BE2C (cell line): Measurements from ENCODE around the gene GID8.

Source experiments
- DNase-seq: peaks from one replicate; pipeline ENCODE4 v3.0.0-alpha.2; 2020
- H3K27me3 ChIP-seq: fragments of 250-450 bp; sonication (Bioruptor Pico); 2 replicates; pipeline ENCODE4 v1.5.1; 2020; ENCODE audit warnings: mild to moderate bottlenecking
- H3K36me3 ChIP-seq: fragments of 250-450 bp; sonication (Bioruptor Pico); 2 replicates; pipeline ENCODE4 v1.5.1; 2020; ENCODE audit warnings: mild to moderate bottlenecking
- H3K4me1 ChIP-seq: fragments of 250-450 bp; sonication (Bioruptor Pico); 2 replicates; pipeline ENCODE4 v1.5.1; 2020
- H3K4me3 ChIP-seq: 2 replicates; pipeline ENCODE4 v1.5.1; 2011; ENCODE audit warnings: low read depth, low read length
- H3K9me3 ChIP-seq: fragments of 250-450 bp; sonication (Bioruptor Pico); 2 replicates; pipeline ENCODE4 v1.5.1; 2020
- TF ChIP-seq, protein P1 (sequence below): IDR thresholded peaks from 2 replicates; pipeline ENCODE4 v1.5.1; 2012; ENCODE audit warnings: mild to moderate bottlenecking, low read depth, low read length

Gene GID8

DNA sequence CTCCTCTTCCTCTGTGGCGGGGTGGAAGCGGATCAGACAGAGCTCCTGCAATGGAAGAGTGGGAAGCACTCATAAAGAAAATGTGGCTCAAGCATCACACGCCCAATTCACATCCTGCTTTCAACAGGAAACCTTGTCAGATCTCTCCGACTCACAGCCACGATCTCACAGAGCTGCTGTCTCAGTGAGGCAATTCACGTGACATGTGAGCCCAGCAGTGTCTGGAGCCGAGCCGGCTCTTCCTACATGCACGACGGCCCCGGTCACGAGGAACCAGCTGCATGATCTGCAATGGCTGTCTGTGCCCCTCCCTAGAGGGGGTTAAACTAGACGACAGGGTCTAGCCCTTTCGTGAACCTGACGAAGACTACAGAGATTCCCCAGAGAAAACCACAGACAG is 46.8 kb upstream of the GID8 start:
- no peaks in the 10 kb centered on the region for H3K9me3 ChIP-seq
- no peak overlapping the region for H3K4me3 ChIP-seq
- no peak for DNase-seq
- peaks cover 92% of the 10 kb centered on the region for H3K36me3 ChIP-seq
- peaks cover 12% of the 10 kb centered on the region for H3K4me1 ChIP-seq
- TF ChIP-seq, protein P1, sequence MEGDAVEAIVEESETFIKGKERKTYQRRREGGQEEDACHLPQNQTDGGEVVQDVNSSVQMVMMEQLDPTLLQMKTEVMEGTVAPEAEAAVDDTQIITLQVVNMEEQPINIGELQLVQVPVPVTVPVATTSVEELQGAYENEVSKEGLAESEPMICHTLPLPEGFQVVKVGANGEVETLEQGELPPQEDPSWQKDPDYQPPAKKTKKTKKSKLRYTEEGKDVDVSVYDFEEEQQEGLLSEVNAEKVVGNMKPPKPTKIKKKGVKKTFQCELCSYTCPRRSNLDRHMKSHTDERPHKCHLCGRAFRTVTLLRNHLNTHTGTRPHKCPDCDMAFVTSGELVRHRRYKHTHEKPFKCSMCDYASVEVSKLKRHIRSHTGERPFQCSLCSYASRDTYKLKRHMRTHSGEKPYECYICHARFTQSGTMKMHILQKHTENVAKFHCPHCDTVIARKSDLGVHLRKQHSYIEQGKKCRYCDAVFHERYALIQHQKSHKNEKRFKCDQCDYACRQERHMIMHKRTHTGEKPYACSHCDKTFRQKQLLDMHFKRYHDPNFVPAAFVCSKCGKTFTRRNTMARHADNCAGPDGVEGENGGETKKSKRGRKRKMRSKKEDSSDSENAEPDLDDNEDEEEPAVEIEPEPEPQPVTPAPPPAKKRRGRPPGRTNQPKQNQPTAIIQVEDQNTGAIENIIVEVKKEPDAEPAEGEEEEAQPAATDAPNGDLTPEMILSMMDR = no peak
- no peaks in the 10 kb centered on the region for H3K27me3 ChIP-seq

DNA sequence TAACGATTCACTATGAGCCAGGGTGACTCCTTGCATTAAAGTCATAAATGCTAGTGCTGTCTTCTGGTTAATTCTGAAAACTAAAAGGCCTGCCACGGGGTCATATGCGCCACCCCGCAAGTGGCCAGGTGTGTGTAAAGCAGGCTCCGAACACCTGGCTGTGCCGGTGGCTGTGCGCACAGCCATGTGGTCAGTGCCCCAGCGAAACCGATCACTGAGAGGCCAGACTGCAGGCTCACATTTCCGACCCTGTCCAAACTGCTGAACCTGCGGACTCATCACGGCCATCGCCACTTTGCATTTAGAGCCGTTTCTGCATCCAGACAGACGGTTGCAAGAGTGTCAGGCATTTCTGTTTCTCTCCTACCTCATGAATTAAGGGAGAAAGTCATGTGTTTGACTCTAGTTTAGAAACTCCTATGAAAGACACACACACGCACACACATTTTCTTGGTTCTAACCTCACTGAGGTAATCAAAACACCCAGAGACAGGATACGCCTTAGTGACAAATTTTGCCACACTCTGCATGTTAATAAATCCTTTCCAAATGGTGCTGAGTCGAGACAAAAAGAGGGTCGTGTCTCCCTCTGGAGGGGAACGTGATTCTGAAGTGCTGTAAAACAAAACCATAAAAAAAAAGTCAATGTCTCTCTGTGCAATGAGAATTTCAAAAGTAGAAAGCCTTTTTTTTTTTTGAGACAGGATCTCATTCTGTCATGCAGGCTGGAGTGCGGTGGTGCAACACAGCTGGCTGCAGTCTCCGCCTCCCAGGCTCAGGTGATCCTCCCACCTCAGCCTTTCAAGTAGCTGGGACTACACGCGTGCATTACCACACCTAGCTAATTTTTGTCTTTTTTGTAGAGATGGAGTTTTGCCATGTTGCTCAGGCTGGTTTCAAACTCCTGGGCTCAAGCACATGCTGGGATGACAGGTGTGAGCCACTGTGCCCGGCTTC is 45.3 kb upstream of the GID8 start:
- TF ChIP-seq, protein P1 = no peak
- Histone ChIP-seq H3K4me3 (no peak overlapping the region), H3K36me3 (peaks cover 92% of the 10 kb centered on the region), H3K4me1 (peaks cover 7% of the 10 kb centered on the region), H3K27me3 (no peaks in the 10 kb centered on the region), H3K9me3 (no peaks in the 10 kb centered on the region)
- DNase-seq = no peak

DNA sequence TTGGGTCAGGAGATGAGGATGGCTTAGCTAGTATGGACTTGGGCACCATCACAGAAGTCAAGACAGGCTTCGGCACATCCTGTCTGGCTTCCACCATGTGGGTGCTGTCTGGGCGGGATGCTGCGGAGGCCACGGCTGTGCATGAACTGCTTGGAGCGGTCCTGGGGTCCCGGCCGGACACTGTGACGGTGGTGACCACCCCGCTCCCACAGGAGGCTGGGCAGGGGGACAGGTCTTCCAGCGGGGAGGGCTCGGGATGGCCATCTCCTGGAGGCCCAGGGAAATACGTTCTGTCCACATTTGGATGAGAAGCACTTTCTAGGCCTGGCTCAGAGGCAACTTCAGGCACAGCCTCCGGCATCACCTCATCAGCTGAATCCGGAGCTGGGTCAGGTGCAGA is 44.2 kb upstream of the GID8 start:
- TF ChIP-seq, protein P1 = peak; percentile 43
- no peak overlapping the region for H3K4me3 ChIP-seq
- peaks cover 81% of the 10 kb centered on the region for H3K36me3 ChIP-seq
- H3K9me3 ChIP-seq = no peaks in the 10 kb centered on the region
- no peaks in the 10 kb centered on the region for H3K27me3 ChIP-seq
- DNase-seq = no peak
- H3K4me1 ChIP-seq = no peaks in the 10 kb centered on the region

DNA sequence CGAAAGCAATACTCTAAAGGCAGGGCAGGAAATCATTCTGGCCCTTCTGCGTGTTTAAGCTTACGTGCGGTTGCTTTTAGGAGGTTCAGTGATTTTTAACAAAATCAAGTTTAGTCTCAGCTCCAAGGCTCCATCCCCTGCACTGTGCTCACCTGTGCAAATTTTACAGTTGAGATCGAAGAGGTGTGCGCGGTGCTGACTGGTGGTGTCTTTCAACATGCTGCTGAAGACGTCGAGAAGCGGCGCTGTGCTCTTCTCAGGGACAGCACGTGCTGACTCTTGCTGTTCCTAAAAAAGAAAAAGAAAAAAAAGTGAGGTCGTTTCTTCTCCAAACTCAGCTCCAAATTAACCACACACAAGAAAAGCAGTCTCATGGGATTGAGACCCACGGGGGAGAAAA is 43.7 kb upstream of the GID8 start:
- TF ChIP-seq, protein P1 = no peak
- H3K9me3 ChIP-seq = no peaks in the 10 kb centered on the region
- DNase-seq = no peak
- H3K4me1 ChIP-seq = no peaks in the 10 kb centered on the region
- H3K27me3 ChIP-seq = no peaks in the 10 kb centered on the region
- peaks cover 75% of the 10 kb centered on the region for H3K36me3 ChIP-seq
- H3K4me3 ChIP-seq = no peak overlapping the region

DNA sequence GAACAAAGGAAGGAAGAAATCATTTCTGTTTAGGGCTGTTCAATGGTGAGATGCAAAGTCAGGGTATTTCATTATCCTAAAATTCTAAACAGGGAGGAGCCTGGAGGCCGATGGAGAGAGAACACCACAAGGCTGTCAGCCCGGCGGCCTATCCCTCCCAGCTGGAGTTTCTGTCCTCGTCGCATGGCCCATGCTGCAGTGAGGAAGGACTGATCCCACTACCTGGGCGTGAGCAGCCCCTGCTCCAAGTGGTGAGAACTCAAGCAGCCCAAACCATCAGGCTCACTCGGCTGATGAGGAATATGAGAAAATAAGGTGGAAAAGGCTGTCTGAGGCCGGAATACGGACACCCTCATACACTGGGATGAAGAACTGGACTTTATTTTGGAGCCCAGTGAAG is 42.4 kb upstream of the GID8 start:
- TF ChIP-seq, protein P1 = no peak
- H3K9me3 ChIP-seq = no peaks in the 10 kb centered on the region
- H3K4me3 ChIP-seq = no peak overlapping the region
- DNase-seq = no peak
- no peaks in the 10 kb centered on the region for H3K27me3 ChIP-seq
- peaks cover 5% of the 10 kb centered on the region; the same call in 1 of the 2 replicates for H3K4me1 ChIP-seq
- H3K36me3 ChIP-seq = peaks cover 62% of the 10 kb centered on the region

DNA sequence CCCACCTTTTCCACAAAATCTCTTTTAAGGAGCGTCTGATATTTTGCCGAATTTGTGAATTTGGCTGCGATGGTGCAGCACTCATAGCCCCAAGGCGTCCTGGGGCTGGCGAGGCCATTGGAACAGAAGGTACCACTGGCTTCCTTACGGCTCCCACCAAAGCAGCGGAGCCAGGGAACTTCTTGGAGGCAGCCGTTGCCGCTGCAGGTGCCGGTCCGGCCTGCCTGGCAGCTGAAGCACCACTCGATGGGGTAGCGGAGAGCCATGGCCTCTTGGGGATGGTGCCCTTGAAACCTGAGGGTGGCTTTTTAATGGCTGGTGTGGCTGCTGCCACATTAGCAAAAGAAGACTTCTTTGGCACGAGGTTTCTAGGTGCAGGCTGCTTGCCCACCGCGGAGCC is 41.4 kb upstream of the GID8 start:
- Histone ChIP-seq H3K36me3 (peaks cover 58% of the 10 kb centered on the region), H3K4me1 (peaks cover 5% of the 10 kb centered on the region; the same call in 1 of the 2 replicates), H3K27me3 (no peaks in the 10 kb centered on the region), H3K4me3 (no peak overlapping the region), H3K9me3 (no peaks in the 10 kb centered on the region)
- TF ChIP-seq, protein P1 = no peak
- DNase-seq = no peak
